Fibroblast of peridontal ligament (primary cell): ENCODE data around the gene REC8.
A peak's percentile ranks its signal among the peaks of the same experiment; 100 is the strongest.

Source experiments
- DNase-seq: peaks from one replicate; pipeline ENCODE4 v3.0.0-alpha.2; 2010; ENCODE audit errors: extremely low read depth

Gene REC8

GRCh38 chr14:24159777-24160498 is 11.9 kb upstream of the REC8 start:
- no peak for DNase-seq

GRCh38 chr14:24160499-24160849 is 11.4 kb upstream of the REC8 start:
- DNase-seq = no peak

GRCh38 chr14:24160850-24161804 is 10.8 kb upstream of the REC8 start, which contains the start of gene IRF9:
TSS of gene IRF9 (plus strand) at chr14:24161265. CDS start at chr14:24162145, 880 bp downstream.
- peak; percentile 97 for DNase-seq

GRCh38 chr14:24162093-24162492 is 9.8 kb upstream of the REC8 start:
- peak; percentile 16 for DNase-seq

- DNase-seq = no peak
These were observed 7.3 kb upstream of the REC8 start for GRCh38 chr14:24164518-24164991.

- DNase-seq = no peak
These were observed 6.1 kb upstream of the REC8 start for GRCh38 chr14:24165785-24166184.

- DNase-seq = no peak
These were observed 4.3 kb upstream of the REC8 start for GRCh38 chr14:24167469-24168114.

GRCh38 chr14:24172261-24172860 is 481 bp downstream of the REC8 start:
- DNase-seq = no peak

- no peak for DNase-seq
These were observed 996 bp downstream of the REC8 start for GRCh38 chr14:24172871-24173281.

- no peak for DNase-seq
These were observed 4.7 kb downstream of the REC8 start for GRCh38 chr14:24176599-24176998.

- DNase-seq = no peak
These were observed 5.4 kb downstream of the REC8 start for GRCh38 chr14:24177041-24177825.

- no peak for DNase-seq
These were observed 6.0 kb downstream of the REC8 start for GRCh38 chr14:24177891-24178290.

- no peak for DNase-seq
These were observed 6.7 kb downstream of the REC8 start for GRCh38 chr14:24178399-24179178.

GRCh38 chr14:24179294-24179960 is 7.5 kb downstream of the REC8 start:
- no peak for DNase-seq

- peak; percentile 91 for DNase-seq
These were observed 8.3 kb downstream of the REC8 start for GRCh38 chr14:24179961-24180796.

GRCh38 chr14:24181371-24182077 is 9.6 kb downstream of the REC8 start:
- DNase-seq = no peak

GRCh38 chr14:24182110-24182882 is 10.4 kb downstream of the REC8 start:
- DNase-seq = no peak
